GM12891 (cell line): Measurements from ENCODE around the gene B3GAT2.

Experiments
- PAX5 ChIP-seq: IDR thresholded peaks from 2 replicates; pipeline ENCODE4 v1.6.1; 2011; ENCODE audit warnings: low read length, moderate library complexity, mild to moderate bottlenecking; ENCODE audit not compliant: insufficient read depth, severe bottlenecking
- POLR2A ChIP-seq: IDR thresholded peaks from 2 replicates; pipeline ENCODE4 v1.6.1; 2011; ENCODE audit warnings: low read depth, low read length, control low read depth
- POLR2AphosphoS5 ChIP-seq: IDR thresholded peaks from 2 replicates; pipeline ENCODE4 v1.6.1; 2011; ENCODE audit warnings: low read depth, low read length, control low read depth
- POU2F2 ChIP-seq: IDR thresholded peaks from 2 replicates; pipeline ENCODE4 v1.6.1; 2011; ENCODE audit warnings: low read depth, mild to moderate bottlenecking, control low read depth, low read length, moderate library complexity
- TAF1 ChIP-seq: IDR thresholded peaks from 2 replicates; pipeline ENCODE4 v1.6.1; 2011; ENCODE audit warnings: low read depth, low read length, control low read depth

GRCh38 chr6:70811788-70812187, 145.1 kb downstream of the B3GAT2 start:
- TF ChIP-seq POLR2AphosphoS5: no peak
- no peak for TF ChIP-seq POU2F2
- no peak for TF ChIP-seq POLR2A
- no peak for TF ChIP-seq PAX5
- no peak for TF ChIP-seq TAF1
